ENCODE measurements around the gene ALX4. TPM values are rescaled to one million over a fixed set of nuclear protein-coding genes. Genes with fewer than 3 reads are reported as not detected.

Gene ALX4
- total RNA-seq, 1 donor from 2014 or later = not detected

GRCh38 chr11:44275241-44275640 lies 34.7 kb downstream of the ALX4 start:
- Mint-ChIP-seq H3K27ac (no peak overlapping the region), H3K4me1 (ENCODE audit: low read depth) (peaks cover 6% of the 10 kb centered on the region), H3K4me3 (ENCODE audit: low read depth) (no peak overlapping the region), H3K9me3 (ENCODE audit: low read depth) (no peaks in the 10 kb centered on the region), H3K27me3 (peaks cover 7% of the 10 kb centered on the region), H3K36me3 (ENCODE audit: insufficient read depth) (no peaks in the 10 kb centered on the region)
- DNase-seq (ENCODE audit: low spot score, unreplicated experiment) = no peak
- TF ChIP-seq, protein P1, sequence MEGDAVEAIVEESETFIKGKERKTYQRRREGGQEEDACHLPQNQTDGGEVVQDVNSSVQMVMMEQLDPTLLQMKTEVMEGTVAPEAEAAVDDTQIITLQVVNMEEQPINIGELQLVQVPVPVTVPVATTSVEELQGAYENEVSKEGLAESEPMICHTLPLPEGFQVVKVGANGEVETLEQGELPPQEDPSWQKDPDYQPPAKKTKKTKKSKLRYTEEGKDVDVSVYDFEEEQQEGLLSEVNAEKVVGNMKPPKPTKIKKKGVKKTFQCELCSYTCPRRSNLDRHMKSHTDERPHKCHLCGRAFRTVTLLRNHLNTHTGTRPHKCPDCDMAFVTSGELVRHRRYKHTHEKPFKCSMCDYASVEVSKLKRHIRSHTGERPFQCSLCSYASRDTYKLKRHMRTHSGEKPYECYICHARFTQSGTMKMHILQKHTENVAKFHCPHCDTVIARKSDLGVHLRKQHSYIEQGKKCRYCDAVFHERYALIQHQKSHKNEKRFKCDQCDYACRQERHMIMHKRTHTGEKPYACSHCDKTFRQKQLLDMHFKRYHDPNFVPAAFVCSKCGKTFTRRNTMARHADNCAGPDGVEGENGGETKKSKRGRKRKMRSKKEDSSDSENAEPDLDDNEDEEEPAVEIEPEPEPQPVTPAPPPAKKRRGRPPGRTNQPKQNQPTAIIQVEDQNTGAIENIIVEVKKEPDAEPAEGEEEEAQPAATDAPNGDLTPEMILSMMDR (IDR thresholded peaks at IDR 0.05; ENCODE audit: unreplicated experiment) = no peak

GRCh38 chr11:44274404-44274803 lies 35.5 kb downstream of the ALX4 start:
- H3K36me3 Mint-ChIP-seq (ENCODE audit: insufficient read depth) = no peaks in the 10 kb centered on the region
- no peak overlapping the region for H3K27ac Mint-ChIP-seq
- TF ChIP-seq, protein P1 (IDR thresholded peaks at IDR 0.05; ENCODE audit: unreplicated experiment) = no peak

GRCh38 chr11:44271286-44271685 lies 38.7 kb downstream of the ALX4 start:
- Mint-ChIP-seq H3K4me3 (ENCODE audit: low read depth) (no peak overlapping the region), H3K9me3 (ENCODE audit: low read depth) (no peaks in the 10 kb centered on the region), H3K27me3 (peaks cover 5% of the 10 kb centered on the region), H3K36me3 (ENCODE audit: insufficient read depth) (no peaks in the 10 kb centered on the region), H3K27ac (no peak overlapping the region), H3K4me1 (ENCODE audit: low read depth) (peaks cover 6% of the 10 kb centered on the region)
- TF ChIP-seq, protein P1 (IDR thresholded peaks at IDR 0.05; ENCODE audit: unreplicated experiment) = no peak
- no peak for DNase-seq (ENCODE audit: low spot score, unreplicated experiment)

More at GRCh38 chr11:44274404-44274803, 35.5 kb downstream of the ALX4 start:
- Mint-ChIP-seq H3K4me1 (ENCODE audit: low read depth) (peaks cover 6% of the 10 kb centered on the region), H3K9me3 (ENCODE audit: low read depth) (no peaks in the 10 kb centered on the region), H3K27me3 (peaks cover under 1% of the 10 kb centered on the region), H3K4me3 (ENCODE audit: low read depth) (no peak overlapping the region)
- DNase-seq (ENCODE audit: low spot score, unreplicated experiment) = no peak

DNA sequence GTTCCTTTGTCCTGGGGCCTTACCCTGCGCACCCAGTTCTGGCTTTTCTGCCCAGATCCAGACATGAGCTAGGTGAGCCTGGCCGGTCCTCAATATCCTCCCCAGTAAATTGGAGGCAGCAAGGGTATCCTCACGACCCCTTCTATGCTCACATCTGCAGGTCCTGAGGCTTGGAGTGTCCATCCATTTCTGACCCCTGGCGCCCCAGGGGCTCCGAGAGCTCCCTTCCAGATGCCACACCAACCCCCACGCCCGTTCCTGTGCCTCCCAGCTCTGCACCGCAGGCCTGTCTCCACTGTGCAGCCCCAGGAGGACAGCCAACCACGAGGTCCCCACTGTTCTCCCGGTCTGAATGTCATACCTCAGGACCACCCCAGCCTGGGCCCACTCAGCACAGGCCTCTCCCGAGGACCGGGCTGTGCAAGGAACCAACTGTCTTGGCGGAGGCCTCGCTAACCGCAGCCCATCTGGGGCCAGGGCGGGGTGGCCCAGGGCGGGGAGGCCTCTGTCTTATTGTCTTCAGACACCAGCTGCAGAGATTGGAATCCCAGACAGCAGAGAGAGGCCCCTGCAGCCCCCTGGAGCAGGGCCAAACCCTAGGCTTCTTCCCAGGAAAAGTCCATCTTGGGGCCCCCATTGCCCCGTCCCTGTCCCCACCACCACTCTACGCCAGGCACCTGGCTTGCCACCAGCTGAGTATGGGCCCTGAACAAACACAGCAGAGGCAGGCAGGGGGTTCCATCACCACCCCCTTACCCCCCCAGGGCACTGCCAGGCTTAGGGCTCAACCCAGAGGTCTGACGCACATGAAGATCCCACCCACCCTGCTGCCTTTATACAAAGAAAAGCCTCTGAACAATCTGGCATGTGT lies 39.3 kb downstream of the ALX4 start:
- Mint-ChIP-seq H3K9me3 (ENCODE audit: low read depth) (no peaks in the 10 kb centered on the region), H3K36me3 (ENCODE audit: insufficient read depth) (no peaks in the 10 kb centered on the region), H3K4me3 (ENCODE audit: low read depth) (no peak overlapping the region), H3K4me1 (ENCODE audit: low read depth) (peaks cover 6% of the 10 kb centered on the region), H3K27ac (no peak overlapping the region), H3K27me3 (peaks cover 5% of the 10 kb centered on the region)
- TF ChIP-seq, protein P1 (IDR thresholded peaks at IDR 0.05; ENCODE audit: unreplicated experiment) = no peak
- no peak for DNase-seq (ENCODE audit: low spot score, unreplicated experiment)

- TF ChIP-seq, protein P1 (IDR thresholded peaks at IDR 0.05; ENCODE audit: unreplicated experiment) = no peak
- Mint-ChIP-seq H3K4me1 (ENCODE audit: low read depth) (peaks cover 6% of the 10 kb centered on the region), H3K4me3 (ENCODE audit: low read depth) (no peak overlapping the region), H3K9me3 (ENCODE audit: low read depth) (no peaks in the 10 kb centered on the region), H3K27me3 (peaks cover 5% of the 10 kb centered on the region), H3K36me3 (ENCODE audit: insufficient read depth) (no peaks in the 10 kb centered on the region), H3K27ac (no peak overlapping the region)
- no peak for DNase-seq (ENCODE audit: low spot score, unreplicated experiment)
Measured at GRCh38 chr11:44269369-44270351, 40.3 kb downstream of the ALX4 start.
